PC-9 (cell line): ENCODE data around the gene SLX9.

Experiments used
- EZH2 ChIP-seq: fragments of 200-600 bp; sonication (generic); IDR thresholded peaks from 2 replicates; pipeline ENCODE4 v1.8.0; 2017; ENCODE audit warnings: antibody characterized with exemption, low read depth
- TF ChIP-seq, protein P1 (sequence below): fragments of 200-600 bp; sonication (generic); conservative IDR thresholded peaks from 2 replicates; pipeline ENCODE4 v1.6.1; 2017; ENCODE audit warnings: mixed run types, antibody characterized with exemption, mild to moderate bottlenecking, moderate library complexity

DNA sequence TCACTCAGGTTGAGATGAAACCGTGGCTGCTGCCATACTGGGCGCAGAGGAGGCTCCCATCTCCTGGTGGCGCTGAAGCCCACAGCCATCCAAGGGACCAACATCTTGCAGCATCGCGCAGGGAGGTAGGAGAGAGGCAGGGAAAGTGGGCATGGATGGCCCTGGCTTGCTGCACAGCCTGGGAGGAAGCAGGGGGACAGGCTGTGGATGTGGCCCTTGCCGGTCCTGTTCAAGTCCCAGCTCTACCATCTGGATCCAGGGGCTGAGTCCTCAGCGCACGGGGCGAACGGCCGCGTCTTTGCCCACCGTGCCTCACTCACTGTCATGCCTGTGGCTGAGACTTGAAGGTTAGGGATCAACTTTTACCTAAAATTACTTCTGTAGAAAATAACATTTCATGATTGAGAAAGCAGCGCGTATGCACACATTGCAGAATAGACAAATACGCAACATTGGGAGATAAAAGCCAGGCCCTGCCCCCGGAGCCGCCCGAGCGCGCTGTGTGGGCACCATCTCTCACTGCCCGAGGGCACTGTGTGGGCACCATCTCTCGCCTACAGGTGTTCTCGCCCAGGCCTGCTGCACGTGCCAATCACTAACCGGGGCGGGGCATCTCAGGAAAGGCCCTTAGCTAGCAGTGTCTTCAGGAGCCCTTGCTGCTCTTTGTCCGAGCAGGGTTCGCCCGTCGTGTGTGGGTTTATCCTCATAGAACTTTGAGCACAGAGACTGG lies 11.5 kb downstream of the SLX9 start:
- TF ChIP-seq, protein P1, sequence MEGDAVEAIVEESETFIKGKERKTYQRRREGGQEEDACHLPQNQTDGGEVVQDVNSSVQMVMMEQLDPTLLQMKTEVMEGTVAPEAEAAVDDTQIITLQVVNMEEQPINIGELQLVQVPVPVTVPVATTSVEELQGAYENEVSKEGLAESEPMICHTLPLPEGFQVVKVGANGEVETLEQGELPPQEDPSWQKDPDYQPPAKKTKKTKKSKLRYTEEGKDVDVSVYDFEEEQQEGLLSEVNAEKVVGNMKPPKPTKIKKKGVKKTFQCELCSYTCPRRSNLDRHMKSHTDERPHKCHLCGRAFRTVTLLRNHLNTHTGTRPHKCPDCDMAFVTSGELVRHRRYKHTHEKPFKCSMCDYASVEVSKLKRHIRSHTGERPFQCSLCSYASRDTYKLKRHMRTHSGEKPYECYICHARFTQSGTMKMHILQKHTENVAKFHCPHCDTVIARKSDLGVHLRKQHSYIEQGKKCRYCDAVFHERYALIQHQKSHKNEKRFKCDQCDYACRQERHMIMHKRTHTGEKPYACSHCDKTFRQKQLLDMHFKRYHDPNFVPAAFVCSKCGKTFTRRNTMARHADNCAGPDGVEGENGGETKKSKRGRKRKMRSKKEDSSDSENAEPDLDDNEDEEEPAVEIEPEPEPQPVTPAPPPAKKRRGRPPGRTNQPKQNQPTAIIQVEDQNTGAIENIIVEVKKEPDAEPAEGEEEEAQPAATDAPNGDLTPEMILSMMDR, result no peak
- no peak for TF ChIP-seq EZH2
